Astrocyte (in vitro differentiated cells and primary cell): ENCODE measurements around the gene DSCAM. TPM values are rescaled to one million over a fixed set of nuclear protein-coding genes. Genes with fewer than 3 reads are reported as not detected.

ENCODE experiments used
- DNase-seq: peaks from one replicate; pipeline ENCODE4 v3.0.0-alpha.2; 2010; ENCODE audit warnings: low read depth
- FAIRE-seq: peaks from 2 replicates; lab custom pipeline; 2011; peaks lifted over from hg19 to GRCh38; lab: Jason Lieb, UNC
- H2AFZ ChIP-seq: 2 replicates; pipeline ENCODE4 v1.6.0; 2012; ENCODE audit warnings: low read depth, low read length, inconsistent platforms
- H3K27ac ChIP-seq: 2 replicates; pipeline ENCODE4 v1.5.1; 2011; ENCODE audit warnings: low read depth, low read length, inconsistent platforms
- H3K27me3 ChIP-seq: 2 replicates; pipeline ENCODE4 v1.6.0; 2011; ENCODE audit warnings: low read length, inconsistent platforms; ENCODE audit not compliant: insufficient read depth
- H3K36me3 ChIP-seq: 2 replicates; pipeline ENCODE4 v1.5.1; 2011; ENCODE audit warnings: low read length, inconsistent platforms; ENCODE audit not compliant: insufficient read depth
- H3K4me1 ChIP-seq: 2 replicates; pipeline ENCODE4 v1.5.1; 2011; ENCODE audit warnings: low read length, inconsistent platforms; ENCODE audit not compliant: insufficient read depth
- H3K4me2 ChIP-seq: 2 replicates; pipeline ENCODE4 v1.6.0; 2012; ENCODE audit warnings: low read length, inconsistent platforms
- H3K4me3 ChIP-seq: 2 replicates; pipeline ENCODE4 v1.5.1; 2011; ENCODE audit warnings: low read depth, mild to moderate bottlenecking, low read length, inconsistent platforms; ENCODE audit not compliant: insufficient read depth
- H3K79me2 ChIP-seq: 2 replicates; pipeline ENCODE4 v1.6.0; 2012; ENCODE audit warnings: mild to moderate bottlenecking, low read length, inconsistent platforms; ENCODE audit not compliant: insufficient read depth
- H3K9ac ChIP-seq: 2 replicates; pipeline ENCODE4 v1.6.0; 2012; ENCODE audit warnings: mild to moderate bottlenecking, low read length, inconsistent platforms
- H3K9me3 ChIP-seq: 2 replicates; pipeline ENCODE4 v1.5.1; 2012; ENCODE audit warnings: low read depth, mild to moderate bottlenecking, low read length, inconsistent platforms; ENCODE audit not compliant: insufficient read depth
- H4K20me1 ChIP-seq: 2 replicates; pipeline ENCODE4 v1.6.0; 2012; ENCODE audit warnings: low read length, inconsistent platforms; ENCODE audit not compliant: insufficient read depth
- H3K27ac Mint-ChIP-seq: one replicate; pipeline ENCODE4 v1.8.0; 2021; ENCODE audit warnings: mild to moderate bottlenecking, mixed read lengths; ENCODE audit not compliant: unreplicated experiment
- H3K27me3 Mint-ChIP-seq: one replicate; pipeline ENCODE4 v1.8.0; 2021; ENCODE audit warnings: low read depth, mixed read lengths; ENCODE audit not compliant: unreplicated experiment
- H3K36me3 Mint-ChIP-seq: one replicate; pipeline ENCODE4 v1.8.0; 2021; ENCODE audit warnings: low read depth, mixed read lengths; ENCODE audit not compliant: unreplicated experiment
- H3K4me1 Mint-ChIP-seq: one replicate; pipeline ENCODE4 v1.8.0; 2021; ENCODE audit warnings: low read depth, mixed read lengths; ENCODE audit not compliant: unreplicated experiment
- H3K4me3 Mint-ChIP-seq: one replicate; pipeline ENCODE4 v1.8.0; 2021; ENCODE audit warnings: mild to moderate bottlenecking, moderate library complexity, mixed read lengths; ENCODE audit not compliant: unreplicated experiment
- H3K9me3 Mint-ChIP-seq: one replicate; pipeline ENCODE4 v1.8.0; 2021; ENCODE audit warnings: mild to moderate bottlenecking, mixed read lengths; ENCODE audit not compliant: unreplicated experiment
- EZH2 ChIP-seq: IDR thresholded peaks from 2 replicates; pipeline ENCODE4 v1.6.1; 2012; ENCODE audit warnings: mild to moderate bottlenecking, low read length, inconsistent platforms; ENCODE audit not compliant: insufficient read depth
- total RNA-seq: library from RNA; stranded (reverse); gene quantifications from 2 replicates; pipeline ENCODE4 v1.2.1, GENCODE V29; 2021
- TF ChIP-seq, protein P1 (sequence below): IDR thresholded peaks from 2 replicates; pipeline ENCODE4 v1.5.1; 2011; ENCODE audit warnings: low read depth, mild to moderate bottlenecking, inconsistent platforms, low read length, moderate library complexity; ENCODE audit not compliant: insufficient read depth

The DSCAM gene
- total RNA-seq, 1 donor from 2014 or later: 0.18 TPM

GRCh38 chr21:40013001-40013735 is 833.8 kb downstream of the DSCAM start:
- no peaks in the 10 kb centered on the region for H4K20me1 ChIP-seq
- no peak overlapping the region for H3K9ac ChIP-seq
- no peak overlapping the region for H3K4me3 Mint-ChIP-seq
- H3K27me3 Mint-ChIP-seq: peaks cover 3% of the 10 kb centered on the region
- no peak overlapping the region for H3K4me3 ChIP-seq
- DNase-seq (no peak), FAIRE-seq (no peak)
- no peaks in the 10 kb centered on the region for H3K4me1 ChIP-seq
- H3K27ac Mint-ChIP-seq: no peak overlapping the region
- H3K9me3 Mint-ChIP-seq: peaks cover 5% of the 10 kb centered on the region
- no peaks in the 10 kb centered on the region for H3K36me3 Mint-ChIP-seq
- H3K27ac ChIP-seq: no peak overlapping the region
- H3K4me2 ChIP-seq: no peak overlapping the region
- no peaks in the 10 kb centered on the region for H3K27me3 ChIP-seq
- no peaks in the 10 kb centered on the region for H3K4me1 Mint-ChIP-seq
- no peaks in the 10 kb centered on the region for H3K36me3 ChIP-seq
- no peaks in the 10 kb centered on the region for H3K79me2 ChIP-seq
- H2AFZ ChIP-seq: no peak overlapping the region
- TF ChIP-seq, protein P1, sequence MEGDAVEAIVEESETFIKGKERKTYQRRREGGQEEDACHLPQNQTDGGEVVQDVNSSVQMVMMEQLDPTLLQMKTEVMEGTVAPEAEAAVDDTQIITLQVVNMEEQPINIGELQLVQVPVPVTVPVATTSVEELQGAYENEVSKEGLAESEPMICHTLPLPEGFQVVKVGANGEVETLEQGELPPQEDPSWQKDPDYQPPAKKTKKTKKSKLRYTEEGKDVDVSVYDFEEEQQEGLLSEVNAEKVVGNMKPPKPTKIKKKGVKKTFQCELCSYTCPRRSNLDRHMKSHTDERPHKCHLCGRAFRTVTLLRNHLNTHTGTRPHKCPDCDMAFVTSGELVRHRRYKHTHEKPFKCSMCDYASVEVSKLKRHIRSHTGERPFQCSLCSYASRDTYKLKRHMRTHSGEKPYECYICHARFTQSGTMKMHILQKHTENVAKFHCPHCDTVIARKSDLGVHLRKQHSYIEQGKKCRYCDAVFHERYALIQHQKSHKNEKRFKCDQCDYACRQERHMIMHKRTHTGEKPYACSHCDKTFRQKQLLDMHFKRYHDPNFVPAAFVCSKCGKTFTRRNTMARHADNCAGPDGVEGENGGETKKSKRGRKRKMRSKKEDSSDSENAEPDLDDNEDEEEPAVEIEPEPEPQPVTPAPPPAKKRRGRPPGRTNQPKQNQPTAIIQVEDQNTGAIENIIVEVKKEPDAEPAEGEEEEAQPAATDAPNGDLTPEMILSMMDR: no peak
- no peak for TF ChIP-seq EZH2
- no peaks in the 10 kb centered on the region for H3K9me3 ChIP-seq

DNA sequence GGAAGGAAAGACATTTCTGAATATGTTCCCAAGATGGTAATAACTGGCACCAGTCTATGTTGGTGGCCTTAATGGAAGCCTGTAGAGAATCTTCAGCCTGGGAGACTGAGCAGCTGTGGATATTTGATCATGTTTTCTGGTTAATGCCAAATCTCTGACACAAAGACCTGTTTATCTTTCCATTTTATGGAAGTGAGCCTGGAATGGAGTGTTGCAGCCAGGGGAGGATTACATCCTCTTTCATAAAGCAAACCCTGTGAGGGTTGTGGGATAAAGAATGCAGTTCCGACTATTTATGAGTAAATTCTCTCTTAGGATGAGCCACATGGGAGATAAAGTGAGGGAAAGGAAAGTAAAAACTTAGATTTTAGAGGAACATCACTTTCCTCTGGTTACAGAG is 835.6 kb downstream of the DSCAM start:
- Mint-ChIP-seq H3K4me3 (no peak overlapping the region), H3K27ac (no peak overlapping the region), H3K36me3 (no peaks in the 10 kb centered on the region), H3K4me1 (no peaks in the 10 kb centered on the region), H3K9me3 (peaks cover 2% of the 10 kb centered on the region), H3K27me3 (peaks cover 3% of the 10 kb centered on the region)
- FAIRE-seq (no peak), DNase-seq (no peak)
- Histone ChIP-seq H3K27ac (no peak overlapping the region), H3K27me3 (no peaks in the 10 kb centered on the region), H3K79me2 (no peaks in the 10 kb centered on the region), H4K20me1 (no peaks in the 10 kb centered on the region), H3K9ac (no peak overlapping the region), H2AFZ (no peak overlapping the region), H3K36me3 (no peaks in the 10 kb centered on the region), H3K4me1 (no peaks in the 10 kb centered on the region), H3K4me3 (no peak overlapping the region), H3K4me2 (no peak overlapping the region), H3K9me3 (no peaks in the 10 kb centered on the region)
- no peak for TF ChIP-seq EZH2
- TF ChIP-seq, protein P1: no peak

DNA sequence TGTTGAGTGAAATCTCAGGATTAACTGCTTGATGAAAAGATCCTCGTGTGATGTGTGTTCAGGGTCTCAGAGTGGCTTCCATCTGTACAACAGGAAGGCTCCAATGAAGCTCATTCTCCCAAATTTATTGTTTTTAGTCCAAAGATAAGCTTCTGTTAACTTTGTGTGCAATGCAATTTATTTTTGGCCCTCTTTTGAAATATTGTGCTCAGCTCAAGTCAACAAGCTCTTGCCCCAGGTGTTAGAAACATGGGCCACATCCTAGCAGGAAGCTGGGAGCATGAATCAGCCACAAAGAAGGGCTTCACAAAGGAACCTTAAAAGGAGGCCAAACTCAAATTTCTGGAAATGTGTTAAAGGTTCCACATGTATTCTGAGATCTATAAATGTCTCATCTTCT is 844.0 kb downstream of the DSCAM start:
- Histone ChIP-seq H4K20me1 (no peaks in the 10 kb centered on the region), H3K36me3 (no peaks in the 10 kb centered on the region), H3K79me2 (no peaks in the 10 kb centered on the region), H3K9ac (no peak overlapping the region), H3K4me3 (no peak overlapping the region), H3K27me3 (no peaks in the 10 kb centered on the region), H3K27ac (no peak overlapping the region), H3K9me3 (peaks cover 3% of the 10 kb centered on the region), H3K4me2 (no peak overlapping the region), H2AFZ (no peak overlapping the region), H3K4me1 (no peaks in the 10 kb centered on the region)
- DNase-seq (no peak), FAIRE-seq (no peak)
- no peak overlapping the region for H3K27ac Mint-ChIP-seq
- no peak overlapping the region for H3K4me3 Mint-ChIP-seq
- peaks cover 7% of the 10 kb centered on the region for H3K9me3 Mint-ChIP-seq
- H3K36me3 Mint-ChIP-seq: no peaks in the 10 kb centered on the region
- no peaks in the 10 kb centered on the region for H3K4me1 Mint-ChIP-seq
- H3K27me3 Mint-ChIP-seq: peaks cover 8% of the 10 kb centered on the region
- TF ChIP-seq EZH2: no peak
- TF ChIP-seq, protein P1: no peak
